ENCODE results near the gene RTL1. TPM values are rescaled to one million over a fixed set of nuclear protein-coding genes. Genes with fewer than 3 reads are reported as not detected.

The RTL1 gene
- total and polyA plus RNA-seq, 7 donors: not detected

DNA sequence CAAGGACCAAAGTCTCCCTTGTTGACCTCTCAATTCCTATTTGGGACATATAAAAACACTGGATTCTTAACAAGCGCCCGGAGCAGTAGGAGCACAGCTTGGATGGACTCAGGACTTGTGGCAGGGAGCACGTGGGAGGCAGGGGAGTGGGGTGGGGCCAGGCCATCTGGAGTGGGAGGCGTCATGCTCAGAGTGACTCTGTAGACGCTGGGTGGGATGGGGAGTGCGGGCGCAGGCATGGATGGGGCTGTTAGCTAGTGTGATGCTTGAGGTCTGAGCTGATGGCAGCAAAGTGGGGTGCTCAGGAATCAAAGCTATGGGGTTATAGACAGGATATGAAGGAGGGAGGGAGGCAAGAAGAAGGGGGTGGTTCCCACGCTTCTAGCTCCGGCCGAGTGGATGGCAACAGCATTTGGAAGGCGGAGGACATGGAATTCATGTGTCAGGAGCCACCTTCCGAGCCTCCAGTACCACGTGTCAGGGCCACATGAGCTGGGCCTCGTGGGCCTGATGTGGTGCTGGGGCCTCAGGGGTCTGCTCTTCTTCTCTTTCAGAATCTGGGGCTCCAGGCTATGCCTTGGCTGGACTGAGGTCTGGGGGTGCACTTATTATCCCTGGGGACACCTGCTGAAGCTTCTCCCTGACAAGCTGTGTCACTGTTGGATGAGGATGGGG lies 51.4 kb downstream of the RTL1 start:
- Histone ChIP-seq H3K4me3 (no peak overlapping the region), H3K9me3 (no peaks in the 10 kb centered on the region), H3K27ac (no peak overlapping the region), H3K27me3 (no peaks in the 10 kb centered on the region), H3K36me3 (no peaks in the 10 kb centered on the region), H3K4me1 (no peaks in the 10 kb centered on the region)
- intact Hi-C loops (cut with DNase I): loop anchor here (1.0 to 10.0 kb wide), 3 partner anchors 383 to 776 kb away; no protein-coding TSS in a partner anchor
- TF ChIP-seq POLR2A (IDR thresholded peaks at IDR 0.05): no peak
- TF ChIP-seq POLR2AphosphoS5 (IDR thresholded peaks at IDR 0.05): no peak
- TF ChIP-seq EP300 (IDR thresholded peaks at IDR 0.05): no peak
- TF ChIP-seq, protein P1, sequence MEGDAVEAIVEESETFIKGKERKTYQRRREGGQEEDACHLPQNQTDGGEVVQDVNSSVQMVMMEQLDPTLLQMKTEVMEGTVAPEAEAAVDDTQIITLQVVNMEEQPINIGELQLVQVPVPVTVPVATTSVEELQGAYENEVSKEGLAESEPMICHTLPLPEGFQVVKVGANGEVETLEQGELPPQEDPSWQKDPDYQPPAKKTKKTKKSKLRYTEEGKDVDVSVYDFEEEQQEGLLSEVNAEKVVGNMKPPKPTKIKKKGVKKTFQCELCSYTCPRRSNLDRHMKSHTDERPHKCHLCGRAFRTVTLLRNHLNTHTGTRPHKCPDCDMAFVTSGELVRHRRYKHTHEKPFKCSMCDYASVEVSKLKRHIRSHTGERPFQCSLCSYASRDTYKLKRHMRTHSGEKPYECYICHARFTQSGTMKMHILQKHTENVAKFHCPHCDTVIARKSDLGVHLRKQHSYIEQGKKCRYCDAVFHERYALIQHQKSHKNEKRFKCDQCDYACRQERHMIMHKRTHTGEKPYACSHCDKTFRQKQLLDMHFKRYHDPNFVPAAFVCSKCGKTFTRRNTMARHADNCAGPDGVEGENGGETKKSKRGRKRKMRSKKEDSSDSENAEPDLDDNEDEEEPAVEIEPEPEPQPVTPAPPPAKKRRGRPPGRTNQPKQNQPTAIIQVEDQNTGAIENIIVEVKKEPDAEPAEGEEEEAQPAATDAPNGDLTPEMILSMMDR (IDR thresholded peaks at IDR 0.05): no peak
- WGBS, 2 donors: 73 to 86% methylated on average over 14 of the region's 14 CpGs
- DNase-seq: no peak

- H3K36me3 ChIP-seq: no peaks in the 10 kb centered on the region
- H3K4me1 ChIP-seq: no peaks in the 10 kb centered on the region
- intact Hi-C loops (cut with DNase I): loop anchor here (1.0 to 10.0 kb wide), 3 partner anchors 383 to 777 kb away; no protein-coding TSS in a partner anchor
- H3K4me3 ChIP-seq: no peak overlapping the region
- no peaks in the 10 kb centered on the region for H3K27me3 ChIP-seq
- no peaks in the 10 kb centered on the region for H3K9me3 ChIP-seq
- H3K27ac ChIP-seq: no peak overlapping the region
- no peak for DNase-seq
- TF ChIP-seq EP300 (IDR thresholded peaks at IDR 0.05) (no peak), POLR2AphosphoS5 (IDR thresholded peaks at IDR 0.05) (no peak), POLR2A (IDR thresholded peaks at IDR 0.05) (no peak)
- TF ChIP-seq, protein P1 (IDR thresholded peaks at IDR 0.05): no peak
- 75 to 91% methylated on average over 13 of the region's 13 CpGs for WGBS, 2 donors
Observed at GRCh38 chr14:100851586-100851916, 52.0 kb downstream of the RTL1 start.

DNA sequence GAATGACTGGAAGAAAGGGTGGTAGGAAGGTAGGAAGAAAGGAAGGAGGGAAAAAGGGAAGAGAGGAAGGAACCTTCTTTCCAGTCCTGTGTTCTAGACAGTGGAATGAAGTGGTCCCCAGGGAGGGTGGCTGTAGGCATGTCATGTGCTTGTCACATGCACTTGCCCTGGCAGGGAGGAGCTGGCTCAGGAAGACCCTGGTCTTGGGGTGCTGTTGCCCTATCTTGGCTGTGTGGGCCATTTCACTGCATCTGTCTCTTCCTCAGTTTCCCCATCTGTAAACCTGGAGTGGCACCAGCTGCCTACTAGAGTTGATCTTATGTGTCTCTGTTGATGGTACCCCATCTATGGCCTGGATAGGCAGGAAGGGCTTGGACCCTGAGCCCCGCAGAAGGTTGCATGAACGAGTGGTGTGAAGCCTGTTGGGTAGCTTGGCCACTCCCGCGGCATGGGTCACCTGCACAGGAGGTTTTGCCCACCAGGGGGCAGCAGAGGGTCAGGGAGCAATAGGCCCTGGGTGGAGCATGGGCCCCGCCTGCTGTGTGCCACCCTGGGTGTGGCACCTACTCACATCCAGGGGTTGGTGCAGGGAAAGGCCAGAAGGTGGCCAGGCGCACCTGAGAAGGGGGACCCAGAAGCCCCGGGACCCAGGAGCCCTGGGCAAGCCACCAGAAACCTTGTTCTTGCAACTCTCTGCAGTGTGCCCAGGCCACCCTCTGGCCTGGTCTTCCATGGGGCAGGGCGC lies 52.5 kb downstream of the RTL1 start:
- no peaks in the 10 kb centered on the region for H3K36me3 ChIP-seq
- intact Hi-C loops (cut with DNase I): loop anchor here (1.0 to 10.0 kb wide), 3 partner anchors 384 to 777 kb away; no protein-coding TSS in a partner anchor
- H3K4me3 ChIP-seq: no peak overlapping the region
- H3K4me1 ChIP-seq: no peaks in the 10 kb centered on the region
- no peaks in the 10 kb centered on the region for H3K9me3 ChIP-seq
- DNase-seq: peak; percentile 83
- no peak overlapping the region for H3K27ac ChIP-seq
- H3K27me3 ChIP-seq: no peaks in the 10 kb centered on the region
- 24 to 63% methylated on average over 8 of the region's 8 CpGs for WGBS, 2 donors
- TF ChIP-seq POLR2A (IDR thresholded peaks at IDR 0.05) (no peak), POLR2AphosphoS5 (IDR thresholded peaks at IDR 0.05) (no peak), EP300 (IDR thresholded peaks at IDR 0.05) (no peak)
- TF ChIP-seq, protein P1 (IDR thresholded peaks at IDR 0.05): peak; percentile 55 to 76 (median 72)

DNA sequence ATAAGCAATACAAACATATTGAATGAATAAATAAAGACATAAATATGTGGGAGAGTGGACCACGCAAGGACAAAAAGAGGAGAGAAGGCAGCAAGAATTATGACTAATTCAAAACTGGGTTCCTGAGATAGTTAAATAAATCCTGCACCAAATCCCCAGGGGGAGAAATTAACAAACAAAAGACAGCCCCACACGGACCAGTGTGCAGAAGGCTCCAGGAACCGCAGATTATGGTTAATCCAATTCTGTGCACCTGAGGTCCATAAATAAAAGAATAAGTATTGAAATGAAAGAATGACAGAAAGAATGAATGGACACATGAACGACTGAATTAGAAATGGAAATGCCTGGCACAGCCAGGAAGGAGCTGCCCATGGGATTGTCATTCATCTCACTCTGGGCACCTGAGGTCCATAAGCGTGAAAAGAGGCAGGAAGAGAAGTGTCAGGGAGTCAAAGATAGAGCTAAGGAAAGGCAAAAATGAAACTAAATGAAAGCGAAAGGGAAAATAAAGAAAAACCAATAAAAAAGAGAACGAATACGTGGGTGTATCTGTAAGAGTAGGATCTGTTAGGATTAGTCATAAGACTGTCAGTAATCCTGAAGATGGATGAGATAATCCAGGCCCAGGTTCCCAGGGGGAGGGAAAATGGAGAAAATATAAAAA lies 54.3 kb downstream of the RTL1 start:
- Histone ChIP-seq H3K27ac (no peak overlapping the region), H3K4me3 (no peak overlapping the region), H3K27me3 (peaks cover 0 to 14% (median 0%) of the 10 kb centered on the region in 3 donors), H3K36me3 (no peaks in the 10 kb centered on the region), H3K4me1 (no peaks in the 10 kb centered on the region), H3K9me3 (no peaks in the 10 kb centered on the region)
- TF ChIP-seq POLR2AphosphoS5 (IDR thresholded peaks at IDR 0.05) (no peak), EP300 (IDR thresholded peaks at IDR 0.05) (no peak), POLR2A (IDR thresholded peaks at IDR 0.05) (no peak)
- TF ChIP-seq, protein P1 (IDR thresholded peaks at IDR 0.05): no peak
- no peak for DNase-seq
- 30 to 31% methylated on average over 8 of the region's 8 CpGs for WGBS, 2 donors
- intact Hi-C loops (cut with DNase I): no loop called here
